Jurkat, Clone E6-1 (cell line): ENCODE results near the gene NRL.
"Not testable (repeated sequence)": the region's sequence is repeated elsewhere in the genome, so short reads cannot be mapped to it uniquely, and the experiment has no call there.

ENCODE experiments used
- DNase-seq: peaks from one replicate; pipeline ENCODE4 v3.0.0-alpha.2; 2011; ENCODE audit warnings: low read depth, low spot score
- H3K4me3 ChIP-seq: 2 replicates; pipeline ENCODE4 v1.5.1; 2011; ENCODE audit warnings: mild to moderate bottlenecking, low read length, control low read depth, moderate library complexity

NRL gene

GRCh38 chr14:24040692-24041091 is 74.1 kb downstream of the NRL start:
- no peak for DNase-seq
- H3K4me3 ChIP-seq, result no peak overlapping the region

- no peak for DNase-seq
- no peak overlapping the region for H3K4me3 ChIP-seq
These were observed 76.1 kb downstream of the NRL start for GRCh38 chr14:24038686-24039085.

- no peak overlapping the region for H3K4me3 ChIP-seq
- DNase-seq, result no peak
These were observed 77.1 kb downstream of the NRL start for GRCh38 chr14:24037658-24038037.

- H3K4me3 ChIP-seq, result peak overlapping the region; percentile 70
- not testable (repeated sequence) for DNase-seq
These were observed 77.6 kb downstream of the NRL start for GRCh38 chr14:24036963-24037657.

GRCh38 chr14:24036169-24036962 is 78.4 kb downstream of the NRL start:
- peak; percentile 80 for DNase-seq
- H3K4me3 ChIP-seq, result peak overlapping the region; percentile 70

GRCh38 chr14:24035769-24036168 is 79.0 kb downstream of the NRL start:
- not testable (repeated sequence) for DNase-seq
- peak overlapping the region; percentile 70 for H3K4me3 ChIP-seq

- H3K4me3 ChIP-seq, result no peak overlapping the region
- peak; percentile 42 for DNase-seq
These were observed 81.9 kb downstream of the NRL start for GRCh38 chr14:24032727-24033418.

- not testable (repeated sequence) for DNase-seq
These were observed 83.4 kb downstream of the NRL start for GRCh38 chr14:24031331-24031730.

GRCh38 chr14:24029687-24030086 is 85.1 kb downstream of the NRL start:
- H3K4me3 ChIP-seq, DNase-seq: not testable (repeated sequence)

More at GRCh38 chr14:24031331-24031730, 83.4 kb downstream of the NRL start:
- not testable (repeated sequence) for H3K4me3 ChIP-seq
